Measurements from ENCODE around the gene CEP120.

CEP120 gene

GRCh38 chr5:123371575-123372179 lies 51.5 kb downstream of the CEP120 start:
- TF ChIP-seq CTCF (IDR thresholded peaks at IDR 0.05; ENCODE audit: low read depth, low read length, missing control alignments), result peak; percentile 61
- DNase-seq (ENCODE audit: low read depth), result no peak
- H3K4me3 ChIP-seq (ENCODE audit: low read depth, low read length), result no peak overlapping the region
- in situ Hi-C loops (cut with HindIII; ENCODE audit: low sequenced_read_pairs), result loop anchor here (25.0 kb wide), 1 partner anchor 859 kb away; no protein-coding TSS in a partner anchor

GRCh38 chr5:123369371-123369968 lies 53.7 kb downstream of the CEP120 start:
- no peak for DNase-seq (ENCODE audit: low read depth)
- in situ Hi-C loops (cut with HindIII; ENCODE audit: low sequenced_read_pairs), result loop anchor here (25.0 kb wide), 1 partner anchor 857 kb away; no protein-coding TSS in a partner anchor
- H3K4me3 ChIP-seq (ENCODE audit: low read depth, low read length), result no peak overlapping the region
- TF ChIP-seq CTCF (IDR thresholded peaks at IDR 0.05; ENCODE audit: low read depth, low read length, missing control alignments), result no peak

GRCh38 chr5:123367739-123368138 lies 55.5 kb downstream of the CEP120 start:
- in situ Hi-C loops (cut with HindIII; ENCODE audit: low sequenced_read_pairs), result loop anchor here (25.0 kb wide), 1 partner anchor 855 kb away; no protein-coding TSS in a partner anchor
- no peak overlapping the region for H3K4me3 ChIP-seq (ENCODE audit: low read depth, low read length)
- no peak for TF ChIP-seq CTCF (IDR thresholded peaks at IDR 0.05; ENCODE audit: low read depth, low read length, missing control alignments)
- no peak for DNase-seq (ENCODE audit: low read depth)

- no peak for TF ChIP-seq CTCF (IDR thresholded peaks at IDR 0.05; ENCODE audit: low read depth, low read length, missing control alignments)
- DNase-seq (ENCODE audit: low read depth), result no peak
- in situ Hi-C loops (cut with HindIII; ENCODE audit: low sequenced_read_pairs), result loop anchor here (25.0 kb wide), 1 partner anchor 853 kb away; no protein-coding TSS in a partner anchor
- no peak overlapping the region for H3K4me3 ChIP-seq (ENCODE audit: low read depth, low read length)
Observed at GRCh38 chr5:123365156-123365555, 58.0 kb downstream of the CEP120 start.

GRCh38 chr5:123364441-123365155 lies 58.6 kb downstream of the CEP120 start:
- in situ Hi-C loops (cut with HindIII; ENCODE audit: low sequenced_read_pairs), result loop anchor here (25.0 kb wide), 1 partner anchor 852 kb away; no protein-coding TSS in a partner anchor
- TF ChIP-seq CTCF (IDR thresholded peaks at IDR 0.05; ENCODE audit: low read depth, low read length, missing control alignments), result no peak
- H3K4me3 ChIP-seq (ENCODE audit: low read depth, low read length), result no peak overlapping the region
- DNase-seq (ENCODE audit: low read depth), result no peak

- in situ Hi-C loops (cut with HindIII; ENCODE audit: low sequenced_read_pairs), result loop anchor here (25.0 kb wide), 1 partner anchor 849 kb away; no protein-coding TSS in a partner anchor
- no peak for TF ChIP-seq CTCF (IDR thresholded peaks at IDR 0.05; ENCODE audit: low read depth, low read length, missing control alignments)
- DNase-seq (ENCODE audit: low read depth), result no peak
- H3K4me3 ChIP-seq (ENCODE audit: low read depth, low read length), result no peak overlapping the region
Observed at GRCh38 chr5:123360910-123361309, 62.3 kb downstream of the CEP120 start.

Measured in astrocyte of the cerebellum (primary cell).